DLD1 (cell line): ENCODE results near the gene ST8SIA6.
"Not testable (repeated sequence)": the region's sequence is repeated elsewhere in the genome, so short reads cannot be mapped to it uniquely, and the experiment has no call there.

Experiments
- in situ Hi-C: cut with HindIII; loops from 2 replicates; pipeline ENCODE4 v1.10.0; 2017; ENCODE audit warnings: low sequenced_read_pairs

ST8SIA6 gene

GRCh38 chr10:17427666-17428350 is 26.6 kb downstream of the ST8SIA6 start:
- in situ Hi-C loops, result loop anchor here (25.0 kb wide), 1 partner anchor 141 kb away; no protein-coding TSS in a partner anchor

GRCh38 chr10:17427201-17427600 is 27.2 kb downstream of the ST8SIA6 start:
- in situ Hi-C loops, result loop anchor here (25.0 kb wide), 1 partner anchor 140 kb away; no protein-coding TSS in a partner anchor

GRCh38 chr10:17426263-17426750 is 28.1 kb downstream of the ST8SIA6 start:
- in situ Hi-C loops, result loop anchor here (25.0 kb wide), 1 partner anchor 139 kb away; no protein-coding TSS in a partner anchor

- in situ Hi-C loops, result loop anchor here (25.0 kb wide), 1 partner anchor 138 kb away; no protein-coding TSS in a partner anchor
These were observed 28.7 kb downstream of the ST8SIA6 start for GRCh38 chr10:17425584-17426262.

DNA sequence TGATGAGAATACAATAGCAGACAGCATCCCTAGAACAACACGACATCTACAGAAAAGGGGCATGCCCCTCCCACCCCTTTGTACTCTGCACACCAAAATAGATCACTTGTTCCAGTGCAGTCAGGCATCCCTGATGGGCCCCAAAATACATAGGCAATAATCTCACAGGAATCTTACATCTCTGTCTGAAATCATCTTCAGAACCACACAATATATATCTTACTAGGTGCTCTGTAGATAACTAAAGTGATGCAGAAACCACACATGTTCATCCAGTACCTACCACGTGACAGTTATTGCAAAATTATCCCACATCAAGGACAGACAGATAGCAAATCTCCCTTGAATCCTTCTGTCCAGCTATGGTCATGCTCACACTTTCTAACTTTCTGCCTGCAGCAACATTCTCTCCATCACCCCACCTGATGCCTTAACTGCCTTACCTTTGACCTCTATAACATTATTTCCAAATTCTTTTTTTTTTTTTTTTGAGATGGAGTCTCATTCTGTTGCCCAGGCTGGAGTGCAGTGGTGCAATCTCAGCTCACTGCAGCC is 30.7 kb downstream of the ST8SIA6 start:
- in situ Hi-C loops, result no loop called here

DNA sequence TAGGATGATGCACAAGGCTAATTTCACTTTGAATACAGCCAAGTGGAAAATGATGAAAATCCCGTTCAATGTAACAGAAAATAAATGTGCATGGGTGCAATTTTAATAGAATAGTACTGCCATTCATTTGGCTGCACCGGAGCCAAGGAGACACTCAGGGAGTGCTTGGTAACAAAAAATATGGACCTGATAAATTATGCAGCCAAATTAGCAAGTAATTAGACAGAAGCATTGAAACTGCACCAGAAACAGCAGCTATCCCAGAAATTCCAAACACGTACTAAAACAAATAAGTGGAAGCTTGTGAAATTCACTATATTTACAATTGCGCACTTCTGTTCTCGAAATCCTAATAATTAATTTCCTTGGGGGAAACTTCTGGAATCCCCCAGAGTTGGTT is 31.5 kb downstream of the ST8SIA6 start:
- in situ Hi-C loops, result no loop called here

GRCh38 chr10:17418249-17418648 is 36.1 kb downstream of the ST8SIA6 start:
- in situ Hi-C loops, result no loop called here

- in situ Hi-C loops, result no loop called here
These were observed 37.8 kb downstream of the ST8SIA6 start for GRCh38 chr10:17416442-17417211.

DNA sequence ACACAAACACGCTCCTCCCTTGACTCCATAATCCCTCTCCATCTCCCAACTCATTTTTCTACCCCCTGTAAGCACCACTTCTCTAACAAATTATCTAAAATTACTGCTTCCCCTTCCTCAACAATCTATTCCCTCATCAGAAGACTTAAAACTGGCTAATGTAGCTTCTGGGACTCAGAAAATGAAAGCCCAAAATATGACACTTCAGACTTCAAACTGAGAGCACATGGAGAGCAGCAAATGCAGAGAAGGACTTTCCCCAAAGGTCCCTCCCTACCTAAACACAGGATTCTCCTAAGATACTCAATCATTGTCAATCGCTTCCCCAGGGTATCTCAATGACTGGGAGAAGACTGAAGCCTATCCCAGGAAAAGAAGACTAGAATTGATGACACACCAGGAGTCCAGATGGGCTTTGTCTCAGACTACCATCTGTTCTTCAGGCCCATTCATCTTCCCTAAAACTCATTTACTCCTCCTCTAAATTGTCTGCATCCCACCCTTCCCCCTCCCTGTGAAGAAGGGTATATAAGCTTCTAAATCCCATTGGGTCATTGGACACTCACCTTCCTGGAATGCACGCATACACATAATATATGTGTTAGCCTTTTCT is 39.2 kb downstream of the ST8SIA6 start:
- in situ Hi-C loops, result no loop called here

- in situ Hi-C loops, result no loop called here
These were observed 39.9 kb downstream of the ST8SIA6 start for GRCh38 chr10:17414484-17414883.

GRCh38 chr10:17413876-17414275 is 40.5 kb downstream of the ST8SIA6 start:
- in situ Hi-C loops, result no loop called here

DNA sequence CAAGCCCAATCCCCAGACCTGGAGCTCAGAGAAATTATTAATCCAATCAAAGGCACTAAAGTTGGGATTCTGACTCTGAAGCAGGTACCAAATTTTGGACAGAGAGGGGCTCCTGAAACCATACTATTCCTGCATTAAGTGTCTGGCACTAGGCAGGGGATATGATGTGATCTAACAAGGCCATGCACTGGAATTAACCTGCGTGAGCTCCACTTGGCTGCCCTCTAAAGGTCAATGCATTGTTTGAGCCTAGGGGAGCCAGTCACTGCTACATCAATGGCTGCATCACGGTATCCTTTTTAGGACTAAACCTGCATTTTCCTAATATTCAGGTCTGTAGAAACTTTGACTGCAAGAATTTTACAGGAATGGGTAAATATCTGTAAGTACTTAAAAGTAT is 42.1 kb downstream of the ST8SIA6 start:
- in situ Hi-C loops, result no loop called here

GRCh38 chr10:17410907-17411306 is 43.5 kb downstream of the ST8SIA6 start:
- in situ Hi-C loops, result no loop called here

GRCh38 chr10:17409170-17409733 is 45.1 kb downstream of the ST8SIA6 start:
- in situ Hi-C loops, result no loop called here

GRCh38 chr10:17407047-17407446 is 47.3 kb downstream of the ST8SIA6 start:
- in situ Hi-C loops, result no loop called here

GRCh38 chr10:17406036-17406834 is 48.2 kb downstream of the ST8SIA6 start:
- in situ Hi-C loops, result no loop called here

- in situ Hi-C loops, result no loop called here
These were observed 51.2 kb downstream of the ST8SIA6 start for GRCh38 chr10:17403161-17403560.

DNA sequence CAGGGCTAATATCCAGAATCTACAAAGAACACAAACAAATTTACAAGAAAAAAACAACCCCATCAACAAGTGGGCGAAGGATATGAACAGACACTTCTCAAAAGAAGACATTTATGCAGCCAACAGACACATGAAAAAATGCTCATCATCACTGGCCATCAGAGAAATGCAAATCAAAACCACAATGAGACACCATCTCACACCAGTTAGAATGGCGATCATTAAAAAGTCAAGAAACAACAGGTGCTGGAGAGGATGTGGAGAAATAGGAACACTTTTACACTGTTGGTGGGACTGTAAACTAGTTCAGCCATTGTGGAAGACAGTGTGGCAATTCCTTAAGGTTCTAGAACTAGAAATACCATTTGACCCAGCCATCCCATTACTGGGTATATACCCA is 52.4 kb downstream of the ST8SIA6 start:
- in situ Hi-C loops, result not testable (repeated sequence)

- in situ Hi-C loops, result no loop called here
These were observed 58.4 kb downstream of the ST8SIA6 start for GRCh38 chr10:17396004-17396403.
